Natural killer cell (primary cell): ENCODE results near the gene FCMR. TPM values are rescaled to one million over a fixed set of nuclear protein-coding genes. Genes with fewer than 3 reads are reported as not detected.
"Not testable (repeated sequence)": the region's sequence is repeated elsewhere in the genome, so short reads cannot be mapped to it uniquely, and the experiment has no call there.

ENCODE experiments used
- ATAC-seq, 3 donors: fragments of 150-1000 bp in 2 of 3; fragments of 200-7000 bp in 1 of 3; cut with Tn5 transposase; 1 replicate in 1 of 3; 2 replicates in 2 of 3; pipeline ENCODE4 v1.10.0; 2021; ENCODE audit warnings: mild to moderate bottlenecking in 2 of 3, moderate library complexity in 2 of 3
- DNase-seq, 2 donors: peaks; one replicate each; pipeline versions ENCODE4 v3.0.0 to v3.0.0-alpha.2; 2013 to 2021; ENCODE audit warnings: mixed read lengths in 1 of 2
- H3K27ac ChIP-seq: one replicate; pipeline ENCODE4 v1.5.1; 2013; ENCODE audit warnings: mild to moderate bottlenecking, low read length
- H3K27me3 ChIP-seq: one replicate; pipeline ENCODE4 v1.6.1; 2013; ENCODE audit warnings: low read length; ENCODE audit not compliant: control insufficient read depth, insufficient read depth
- H3K36me3 ChIP-seq: one replicate; pipeline ENCODE4 v1.6.1; 2013; ENCODE audit warnings: low read length; ENCODE audit not compliant: control insufficient read depth, insufficient read depth
- H3K4me1 ChIP-seq: one replicate; pipeline ENCODE4 v1.6.1; 2013; ENCODE audit warnings: low read length; ENCODE audit not compliant: control insufficient read depth, insufficient read depth
- H3K4me3 ChIP-seq: one replicate; pipeline ENCODE4 v1.5.1; 2013; ENCODE audit warnings: low read length
- H3K9me3 ChIP-seq: one replicate; pipeline ENCODE4 v1.6.1; 2013; ENCODE audit warnings: low read length; ENCODE audit not compliant: control insufficient read depth, insufficient read depth
- H3K27ac Mint-ChIP-seq, 2 donors: one replicate each; pipeline ENCODE4 v1.8.0; 2022; ENCODE audit warnings: mild to moderate bottlenecking in 2 of 2, mixed read lengths in 2 of 2, moderate library complexity in 1 of 2
- H3K27me3 Mint-ChIP-seq, 2 donors: one replicate each; pipeline ENCODE4 v1.8.0; 2022; ENCODE audit warnings: low read depth in 2 of 2, mixed read lengths in 2 of 2
- H3K36me3 Mint-ChIP-seq: one replicate; pipeline ENCODE4 v1.8.0; 2022; ENCODE audit warnings: mixed read lengths
- H3K4me1 Mint-ChIP-seq, 2 donors: one replicate each; pipeline ENCODE4 v1.8.0; 2022; ENCODE audit warnings: mixed read lengths in 2 of 2
- H3K4me3 Mint-ChIP-seq: one replicate; pipeline ENCODE4 v1.8.0; 2022; ENCODE audit warnings: mild to moderate bottlenecking, moderate library complexity, mixed read lengths
- H3K9me3 Mint-ChIP-seq, 2 donors: one replicate each; pipeline ENCODE4 v1.8.0; 2022; ENCODE audit warnings: mixed read lengths in 2 of 2
- CTCF ChIP-seq: fragments of 200-600 bp; IDR thresholded peaks from one replicate; pipeline ENCODE4 v1.8.0; 2022; ENCODE audit warnings: antibody characterized with exemption
- WGBS: methylation state at CpG from one replicate; pipeline ENCODE4 v1.1.7; 2013; ENCODE audit warnings: missing lambda C conversion rate; ENCODE audit not compliant: insufficient coverage; 5-methylcytosine and 5-hydroxymethylcytosine counted together
- intact Hi-C: fragments of 100-400 bp; cut with micrococcal nuclease; formaldehyde crosslinking; loops from one replicate; pipeline ENCODE4 v1.14.2; 2022
- total RNA-seq, 4 donors: library from RNA; stranded (reverse); fragments of 120-200 nt in 1 of 4; gene quantifications; one replicate each; pipeline versions ENCODE4 v1.2.3 to v1.2.4, GENCODE V29; 2013 to 2022

The FCMR gene
- total RNA-seq, 3 donors from 2014 or later (not counting 1 experiment from before 2014, with no cell fraction given) = 157 to 178 (median 177) TPM

- Mint-ChIP-seq H3K27me3 (peaks cover 17 to 44% of the 10 kb centered on the region in 2 donors), H3K4me3 (no peak overlapping the region), H3K36me3 (no peaks in the 10 kb centered on the region), H3K4me1 (no peaks in the 10 kb centered on the region), H3K9me3 (no peaks in the 10 kb centered on the region), H3K27ac (no peak overlapping the region)
- DNase-seq = no peak
- peaks cover 3% of the 10 kb centered on the region for H3K27me3 ChIP-seq
- H3K36me3 ChIP-seq = no peaks in the 10 kb centered on the region
- peaks cover 6% of the 10 kb centered on the region for H3K4me1 ChIP-seq
- no peak for TF ChIP-seq CTCF
- no peak for ATAC-seq
- WGBS = 100% methylated on average over 2 of the region's 3 CpGs
- no peak overlapping the region for H3K4me3 ChIP-seq
- no peaks in the 10 kb centered on the region for H3K9me3 ChIP-seq
- intact Hi-C loops = no loop called here
- no peak overlapping the region for H3K27ac ChIP-seq
These were observed 67.2 kb downstream of the FCMR start for GRCh38 chr1:206854401-206855129.

GRCh38 chr1:206853696-206854095, 68.0 kb downstream of the FCMR start:
- H3K27ac Mint-ChIP-seq, intact Hi-C loops, ATAC-seq, H3K36me3 ChIP-seq, H3K9me3 Mint-ChIP-seq, H3K36me3 Mint-ChIP-seq, H3K9me3 ChIP-seq, H3K4me1 Mint-ChIP-seq, H3K4me3 ChIP-seq, H3K4me1 ChIP-seq, H3K27ac ChIP-seq, H3K4me3 Mint-ChIP-seq, DNase-seq, H3K27me3 ChIP-seq: not testable (repeated sequence)
- H3K27me3 Mint-ChIP-seq = peaks cover 23 to 53% of the 10 kb centered on the region in 2 donors

Other genes with a start within 250 kb of the FCMR start
- 100 to 1,000 TPM; 137 to 197 (median 178) TPM for gene MAPKAPK2, start 237.0 kb downstream of the FCMR start, total RNA-seq
- gene IL19, start 151.2 kb downstream of the FCMR start, total RNA-seq = not detected
- gene IL10, start 149.4 kb downstream of the FCMR start, total RNA-seq = 1 to 10 TPM in 1 of 3 donors, not detected in 2; 1.0 TPM
- not detected for gene IL20, start 56.3 kb downstream of the FCMR start, total RNA-seq
- gene IL24, start 24.5 kb downstream of the FCMR start, total RNA-seq = not detected
- gene PIGR, start 24.5 kb upstream of the FCMR start, total RNA-seq = under 1 TPM in 1 of 3 donors, not detected in 2; 0.38 TPM
- gene FCAMR, start 48.5 kb upstream of the FCMR start, total RNA-seq = not detected
- gene C1orf116, start 110.8 kb upstream of the FCMR start, total RNA-seq = under 1 TPM; 0.21 to 0.39 (median 0.30) TPM
- 10 to 100 TPM; 20.6 to 22.8 (median 21.2) TPM for gene YOD1, start 129.3 kb upstream of the FCMR start, total RNA-seq
- 1 to 10 TPM; 5.3 to 8.5 (median 7.4) TPM for gene PFKFB2, start 131.3 kb upstream of the FCMR start, total RNA-seq
- gene C4BPB, start 166.9 kb upstream of the FCMR start, total RNA-seq = not detected
- not detected for gene C4BPA, start 182.3 kb upstream of the FCMR start, total RNA-seq